HepG2 (cell line): ENCODE data around the gene CMIP. TPM values are rescaled to one million over a fixed set of nuclear protein-coding genes. Genes with fewer than 3 reads are reported as not detected.

Experiments used
- ATAC-seq: fragments of 200-7000 bp; cut with Tn5 transposase; 3 replicates; pipeline ENCODE4 v1.9.1; 2020; ENCODE audit warnings: mild to moderate bottlenecking, moderate library complexity
- BruUV-seq: library from RNA; stranded (reverse); fragments of 400-500 nt; replicated peaks from 2 replicates; lab custom pipeline; 2021; lab: Mats Ljungman, UMichigan
- CTCF ChIA-PET: fragments of 300-600 bp; formaldehyde crosslinking; extraction: SDS; loops from one replicate; lab custom pipeline; 2021; ENCODE audit warnings: low total read pairs, inconsistent platforms, low intra/inter-chr PET ratio; lab: Yijun Ruan, JAX
- POLR2A ChIA-PET: fragments of 350-600 bp; sonication (Branson Sonifier 250); formaldehyde crosslinking; loops from one replicate; lab custom pipeline; 2020; ENCODE audit warnings: antibody characterized with exemption, inconsistent platforms; lab: Yijun Ruan, JAX
- DNase-seq: peaks from one replicate; pipeline ENCODE4 v3.0.0-alpha.2; 2015; ENCODE audit warnings: low spot score
- FAIRE-seq: peaks from 3 replicates; lab custom pipeline; 2011; peaks lifted over from hg19 to GRCh38; lab: Jason Lieb, UNC
- H2AFZ ChIP-seq: one replicate; pipeline ENCODE4 v1.6.1; 2011; ENCODE audit warnings: low read length, inconsistent platforms
- H3K27ac ChIP-seq: fragments of 300-600 bp; 3 replicates; pipeline ENCODE4 v1.8.0; 2011; ENCODE audit warnings: mixed run types, mild to moderate bottlenecking, mixed read lengths, low read length, inconsistent platforms; ENCODE audit not compliant: insufficient read depth; ENCODE audit errors: extremely low read length
- H3K27me3 ChIP-seq, 2 experiments: fragments of 200-600 bp in 1 of 2; 2 replicates in 1 of 2; 3 replicates in 1 of 2; pipeline versions ENCODE4 v1.6.0 to v1.8.0; 2011; ENCODE audit warnings: low read length in 2 of 2, mild to moderate bottlenecking in 2 of 2, moderate library complexity in 2 of 2, inconsistent platforms in 1 of 2; ENCODE audit not compliant: insufficient read depth in 2 of 2, control insufficient read depth in 1 of 2
- H3K36me3 ChIP-seq, 2 experiments: fragments of 200-600 bp in 1 of 2; replicated peaks in 1 of 2; 2 replicates in 1 of 2; 3 replicates in 1 of 2; pipeline versions ENCODE4 v1.5.1 to v1.8.0; 2011; ENCODE audit warnings: low read length in 2 of 2, inconsistent platforms in 1 of 2; ENCODE audit not compliant: insufficient read depth in 2 of 2, control insufficient read depth in 1 of 2
- H3K4me1 ChIP-seq: 2 replicates; pipeline ENCODE4 v1.5.1; 2012; ENCODE audit warnings: low read length, inconsistent platforms; ENCODE audit not compliant: insufficient read depth
- H3K4me2 ChIP-seq: 2 replicates; pipeline ENCODE4 v1.6.0; 2011; ENCODE audit warnings: low read depth, low read length, inconsistent platforms
- H3K4me3 ChIP-seq, 3 experiments: fragments of 200-600 bp in 1 of 3; sonication (generic), shearing (Covaris generic) in 1 of 3; replicated peaks in 1 of 3; 2 replicates each; pipeline ENCODE4 v1.5.1; 2011 to 2016; ENCODE audit warnings: low read length in 3 of 3, inconsistent platforms in 2 of 3, low read depth in 2 of 3, mild to moderate bottlenecking in 2 of 3, control low read depth in 1 of 3, mixed read lengths in 1 of 3; ENCODE audit not compliant: insufficient read depth in 1 of 3
- H3K79me2 ChIP-seq: one replicate; pipeline ENCODE4 v1.6.1; 2011; ENCODE audit warnings: low read length, inconsistent platforms; ENCODE audit not compliant: insufficient read depth
- H3K9ac ChIP-seq: 2 replicates; pipeline ENCODE4 v1.6.0; 2011; ENCODE audit warnings: mild to moderate bottlenecking, low read depth, low read length, inconsistent platforms; ENCODE audit not compliant: insufficient read depth
- H3K9me3 ChIP-seq: 2 replicates; pipeline ENCODE4 v1.5.1; 2012; ENCODE audit warnings: mild to moderate bottlenecking, low read length
- H4K20me1 ChIP-seq: 2 replicates; pipeline ENCODE4 v1.6.0; 2011; ENCODE audit warnings: inconsistent platforms, mild to moderate bottlenecking, low read length, moderate library complexity; ENCODE audit not compliant: insufficient read depth
- AGO2 ChIP-seq: fragments of 200-400 bp; formaldehyde crosslinking; optimal IDR thresholded peaks from 2 replicates; pipeline ENCODE3; 2017; ENCODE audit warnings: mild to moderate bottlenecking, low read depth, low read length, moderate library complexity
- AKAP8 ChIP-seq: sonication (generic); formaldehyde crosslinking; IDR thresholded peaks from 2 replicates; pipeline ENCODE4 v1.5.1; 2020; ENCODE audit warnings: mild to moderate bottlenecking, missing genetic modification reagents
- CSRNP1 ChIP-seq: sonication (generic); formaldehyde crosslinking; IDR thresholded peaks from 2 replicates; pipeline ENCODE4 v1.8.1; 2023; ENCODE audit warnings: mild to moderate bottlenecking, missing genetic modification reagents
- JDP2 ChIP-seq: sonication (generic); formaldehyde crosslinking; IDR thresholded peaks from 2 replicates; pipeline ENCODE4 v1.8.1; 2022; ENCODE audit warnings: missing genetic modification reagents, borderline replicate concordance
- MNT ChIP-seq: fragments of 450-650 bp; IDR thresholded peaks from 2 replicates; pipeline ENCODE4 v1.6.1; 2016
- NONO ChIP-seq, 2 experiments: fragments of 450-650 bp in 1 of 2; sonication (generic) in 1 of 2; formaldehyde crosslinking in 1 of 2; IDR thresholded peaks in 1 of 2; conservative IDR thresholded peaks in 1 of 2; 2 replicates each; pipeline versions ENCODE4 v1.6.1 to v1.8.0; 2017 to 2022; ENCODE audit warnings: mild to moderate bottlenecking in 1 of 2, missing genetic modification reagents in 1 of 2, moderate library complexity in 1 of 2
- PAF1 ChIP-seq: IDR thresholded peaks from 2 replicates; pipeline ENCODE4 v1.6.1; 2016; ENCODE audit warnings: missing genetic modification reagents, missing compliant biosample characterization
- POLR2A ChIP-seq, 2 experiments: IDR thresholded peaks; 2 replicates each; pipeline ENCODE4 v1.6.1; 2011; ENCODE audit warnings: low read depth in 2 of 2, low read length in 2 of 2, mild to moderate bottlenecking in 1 of 2, moderate library complexity in 1 of 2; ENCODE audit not compliant: insufficient read depth in 1 of 2
- RBM22 ChIP-seq: fragments of 200-400 bp; formaldehyde crosslinking; optimal IDR thresholded peaks from 2 replicates; pipeline ENCODE3; 2017; ENCODE audit warnings: mild to moderate bottlenecking, low read length, moderate library complexity
- ZNF260 ChIP-seq: sonication (generic); formaldehyde crosslinking; IDR thresholded peaks from 2 replicates; pipeline ENCODE4 v1.4.0; 2020; ENCODE audit warnings: missing genetic modification reagents, low read depth, mild to moderate bottlenecking, borderline replicate concordance
- WGBS: methylation state at CpG from one replicate; pipeline ENCODE4 v1.1.6; 2017; ENCODE audit warnings: low lambda C conversion rate; 5-methylcytosine and 5-hydroxymethylcytosine counted together
- in situ Hi-C: cut with HindIII; loops from 2 replicates; pipeline ENCODE4 v1.10.0; 2017; ENCODE audit warnings: low pct_unique_long_range_greater_than_20kb; ENCODE audit not compliant: extremely low pct_ligation_motif_present
- intact Hi-C: fragments of 100-400 bp; cut with micrococcal nuclease; formaldehyde crosslinking; loops from one replicate; pipeline ENCODE4 v1.10.0; 2022; ENCODE audit not compliant: unreplicated experiment
- polyA plus RNA-seq, 8 experiments: library from polyadenylated mRNA; depleted of rRNA in 3 of 8; stranded (reverse) in 7 of 8; unstranded in 1 of 8; fragments of >200 nt; fragmentation: Illumina TruSeq in 4 of 8; extraction: Trizol in 4 of 8; gene quantifications; 2 replicates each; pipeline versions ENCODE4 v1.2.1 to v1.2.3, GENCODE V29; 2011 to 2016; ENCODE audit warnings: low read depth in 4 of 8, missing spikeins in 1 of 8, mixed read lengths in 1 of 8; ENCODE audit not compliant: insufficient read depth in 1 of 8
- total RNA-seq, 5 experiments: library from RNA; depleted of rRNA; stranded (reverse); fragments of >200 nt; fragmentation: Illumina TruSeq; extraction: Trizol; gene quantifications; 2 replicates each; pipeline ENCODE4 v1.2.3, GENCODE V29; 2016; ENCODE audit warnings: low read depth in 1 of 5

Gene CMIP
- total and polyA plus RNA-seq, 2 of the 13 experiments (the other 11 are each of a cell fraction or from before 2014, with no cell fraction given): 10.9 to 18.1 TPM

GRCh38 chr16:81669473-81670350 is 225.1 kb downstream of the CMIP start:
- no peaks in the 10 kb centered on the region for H3K9me3 ChIP-seq
- ChIA-PET POLR2A (no interaction called here), CTCF (no interaction called here)
- H3K79me2 ChIP-seq: no peaks in the 10 kb centered on the region
- FAIRE-seq (no peak), DNase-seq (no peak), ATAC-seq (no peak)
- H3K27me3 ChIP-seq: no peaks in the 10 kb centered on the region
- H3K4me3 ChIP-seq: no peak overlapping the region
- no peak overlapping the region for H3K9ac ChIP-seq
- H3K4me1 ChIP-seq: no peaks in the 10 kb centered on the region
- 98% methylated on average over 23 of the region's 23 CpGs for WGBS
- intact Hi-C loops: no loop called here
- BruUV-seq: no TSS peak
- in situ Hi-C loops: no loop called here
- H3K4me2 ChIP-seq: no peak overlapping the region
- H3K27ac ChIP-seq: no peak overlapping the region
- H2AFZ ChIP-seq: no peak overlapping the region
- TF ChIP-seq JDP2 (CRISPR knock-in tag) (no peak), NONO (IDR thresholded peaks at IDR 0.05) (no peak), NONO (CRISPR knock-in tag; conservative IDR thresholded peaks at IDR 0.05) (0 out of 2 replicates have a peak, but pooled peaks have one; percentile 17), AKAP8 (CRISPR knock-in tag) (0 out of 2 replicates have a peak, but pooled peaks have one; percentile 25)
- no peaks in the 10 kb centered on the region for H4K20me1 ChIP-seq
- peaks cover 41 to 75% of the 10 kb centered on the region in 2 experiments for H3K36me3 ChIP-seq

- ATAC-seq (no peak), FAIRE-seq (no peak), DNase-seq (no peak)
- peaks cover 45 to 73% of the 10 kb centered on the region in 2 experiments for H3K36me3 ChIP-seq
- no peaks in the 10 kb centered on the region for H3K79me2 ChIP-seq
- ChIA-PET POLR2A (no interaction called here), CTCF (no interaction called here)
- H3K4me1 ChIP-seq: no peaks in the 10 kb centered on the region
- no peaks in the 10 kb centered on the region for H3K9me3 ChIP-seq
- no peak overlapping the region for H3K27ac ChIP-seq
- no peak overlapping the region for H3K9ac ChIP-seq
- no peak overlapping the region for H3K4me2 ChIP-seq
- no peaks in the 10 kb centered on the region for H3K27me3 ChIP-seq
- in situ Hi-C loops: no loop called here
- no peak overlapping the region for H2AFZ ChIP-seq
- WGBS: 100% methylated on average over 12 of the region's 14 CpGs
- BruUV-seq: no TSS peak
- H4K20me1 ChIP-seq: no peaks in the 10 kb centered on the region
- H3K4me3 ChIP-seq: no peak overlapping the region
- intact Hi-C loops: no loop called here
- peak; percentile 93 for TF ChIP-seq MNT
- peak; percentile 81 for TF ChIP-seq AGO2
- 0 out of 2 replicates have a peak, but pooled peaks have one; percentile 61 for TF ChIP-seq PAF1
- TF ChIP-seq RBM22: peak; percentile 55
- no peak for TF ChIP-seq CSRNP1
- no peak for TF ChIP-seq ZNF260 (CRISPR knock-in tag)
- peak in 1 of 2 experiments; percentile 19; a peak in 1 of 4 replicates for TF ChIP-seq POLR2A (IDR thresholded peaks at IDR 0.05; ENCODE audit: insufficient read depth in 1 of 2, low read depth in 2 of 2, low read length in 2 of 2)
Measured at GRCh38 chr16:81671738-81672597, 227.4 kb downstream of the CMIP start.
